NCI-H2196 (cell line): ENCODE measurements around the gene CD9.

Source experiments
- DNase-seq: peaks from one replicate; lab custom pipeline; 2025; ENCODE audit not compliant: unreplicated experiment; lab: John Stamatoyannopoulos, UW

CD9 gene

GRCh38 chr12:6235906-6236640 is 35.9 kb downstream of the CD9 start:
- no peak for DNase-seq

- no peak for DNase-seq
Observed at GRCh38 chr12:6236641-6236940, 36.4 kb downstream of the CD9 start.

GRCh38 chr12:6237830-6238229 is 37.6 kb downstream of the CD9 start:
- no peak for DNase-seq

GRCh38 chr12:6238875-6239274 is 38.7 kb downstream of the CD9 start:
- no peak for DNase-seq

- peak; percentile 18 for DNase-seq
Observed at GRCh38 chr12:6241495-6241894, 41.3 kb downstream of the CD9 start.

- no peak for DNase-seq
Observed at GRCh38 chr12:6249580-6249979, 49.4 kb downstream of the CD9 start.

- no peak for DNase-seq
Observed at GRCh38 chr12:6250343-6250742, 50.1 kb downstream of the CD9 start.

GRCh38 chr12:6253278-6253677 is 53.1 kb downstream of the CD9 start:
- DNase-seq: no peak

- DNase-seq: no peak
Observed at GRCh38 chr12:6254491-6254890, 54.3 kb downstream of the CD9 start.

GRCh38 chr12:6257007-6257406 is 56.8 kb downstream of the CD9 start:
- no peak for DNase-seq

GRCh38 chr12:6262211-6262610 is 62.0 kb downstream of the CD9 start:
- DNase-seq: no peak

- DNase-seq: peak; percentile 3
Observed at GRCh38 chr12:6262623-6263022, 62.4 kb downstream of the CD9 start.

GRCh38 chr12:6263931-6264330 is 63.7 kb downstream of the CD9 start:
- peak; percentile 23 for DNase-seq

- peak; percentile 36 for DNase-seq
Observed at GRCh38 chr12:6264402-6265037, 64.3 kb downstream of the CD9 start.

- DNase-seq: no peak
Observed at GRCh38 chr12:6265038-6265405, 64.8 kb downstream of the CD9 start.

GRCh38 chr12:6266541-6266966 is 66.4 kb downstream of the CD9 start:
- DNase-seq: peak; percentile 66

- peak; percentile 17 for DNase-seq
Observed at GRCh38 chr12:6266971-6267721, 66.9 kb downstream of the CD9 start.

GRCh38 chr12:6268484-6269157 is 68.4 kb downstream of the CD9 start:
- no peak for DNase-seq

- no peak for DNase-seq
Observed at GRCh38 chr12:6269986-6270385, 69.8 kb downstream of the CD9 start.

- no peak for DNase-seq
Observed at GRCh38 chr12:6271281-6271680, 71.1 kb downstream of the CD9 start.

GRCh38 chr12:6272300-6273204 is 72.4 kb downstream of the CD9 start:
- DNase-seq: peak; percentile 21
